HG02571 (cell line): ENCODE data around the gene TPRG1.

Source experiments
- ATAC-seq: cut with Tn5 transposase; IDR thresholded peaks from one replicate; pipeline ENCODE4 v1.9.1; 2021; ENCODE audit warnings: mild to moderate bottlenecking, moderate library complexity; ENCODE audit not compliant: unreplicated experiment

Gene TPRG1

GRCh38 chr3:189165092-189165612 lies 6.6 kb upstream of the TPRG1 start:
- ATAC-seq, result no peak

GRCh38 chr3:189166321-189166720 lies 5.5 kb upstream of the TPRG1 start:
- ATAC-seq, result no peak

GRCh38 chr3:189167027-189167766 lies 4.6 kb upstream of the TPRG1 start:
- no peak for ATAC-seq

GRCh38 chr3:189168711-189169110 lies 3.1 kb upstream of the TPRG1 start:
- no peak for ATAC-seq

GRCh38 chr3:189169728-189170127 lies 2.0 kb upstream of the TPRG1 start:
- no peak for ATAC-seq

- ATAC-seq, result no peak
Observed at GRCh38 chr3:189170559-189170958, 1.2 kb upstream of the TPRG1 start.

GRCh38 chr3:189172668-189173419 lies 1.1 kb downstream of the TPRG1 start:
- ATAC-seq, result no peak

- ATAC-seq, result no peak
Observed at GRCh38 chr3:189184566-189184965, 12.8 kb downstream of the TPRG1 start.

GRCh38 chr3:189186101-189186500 lies 14.3 kb downstream of the TPRG1 start:
- no peak for ATAC-seq

- no peak for ATAC-seq
Observed at GRCh38 chr3:189188466-189188865, 16.7 kb downstream of the TPRG1 start.

- no peak for ATAC-seq
Observed at GRCh38 chr3:189192725-189193124, 21.0 kb downstream of the TPRG1 start.

GRCh38 chr3:189195302-189195701 lies 23.5 kb downstream of the TPRG1 start:
- no peak for ATAC-seq

GRCh38 chr3:189202106-189202505 lies 30.3 kb downstream of the TPRG1 start:
- no peak for ATAC-seq

- ATAC-seq, result no peak
Observed at GRCh38 chr3:189202583-189202982, 30.8 kb downstream of the TPRG1 start.

- ATAC-seq, result no peak
Observed at GRCh38 chr3:189204167-189204866, 32.5 kb downstream of the TPRG1 start.

- no peak for ATAC-seq
Observed at GRCh38 chr3:189204937-189205336, 33.2 kb downstream of the TPRG1 start.

GRCh38 chr3:189210251-189210770 lies 38.5 kb downstream of the TPRG1 start:
- ATAC-seq, result no peak

- ATAC-seq, result no peak
Observed at GRCh38 chr3:189212681-189213080, 40.9 kb downstream of the TPRG1 start.

GRCh38 chr3:189214651-189215050 lies 42.9 kb downstream of the TPRG1 start:
- ATAC-seq, result no peak

- ATAC-seq, result no peak
Observed at GRCh38 chr3:189222927-189223636, 51.3 kb downstream of the TPRG1 start.

- no peak for ATAC-seq
Observed at GRCh38 chr3:189225431-189225830, 53.7 kb downstream of the TPRG1 start.
